GM18505 (cell line): ENCODE measurements around the gene IQCK.

Experiments used
- ATAC-seq: cut with Tn5 transposase; IDR thresholded peaks from one replicate; pipeline ENCODE4 v1.9.1; 2021; ENCODE audit not compliant: unreplicated experiment
- POLR2A ChIP-seq: IDR thresholded peaks from 4 replicates; pipeline ENCODE4 v1.6.1; 2011; ENCODE audit warnings: borderline replicate concordance; ENCODE audit not compliant: insufficient read depth, insufficient read length; ENCODE audit errors: extremely low read depth

Gene IQCK

GRCh38 chr16:19802612-19803011, 84.5 kb downstream of the IQCK start:
- no peak for ATAC-seq
- TF ChIP-seq POLR2A, result no peak

- TF ChIP-seq POLR2A, result no peak
These were observed 86.7 kb downstream of the IQCK start for GRCh38 chr16:19804538-19805323.

GRCh38 chr16:19805459-19806162, 87.5 kb downstream of the IQCK start:
- no peak for TF ChIP-seq POLR2A
- ATAC-seq, result no peak

More at GRCh38 chr16:19804538-19805323, 86.7 kb downstream of the IQCK start:
- ATAC-seq, result no peak

- ATAC-seq, result no peak
- no peak for TF ChIP-seq POLR2A
These were observed 90.1 kb downstream of the IQCK start for GRCh38 chr16:19808061-19808641.

GRCh38 chr16:19809121-19809635, 91.1 kb downstream of the IQCK start:
- TF ChIP-seq POLR2A, result no peak
- ATAC-seq, result no peak

GRCh38 chr16:19809693-19810092, 91.6 kb downstream of the IQCK start:
- no peak for ATAC-seq

GRCh38 chr16:19810817-19811731, 93.0 kb downstream of the IQCK start:
- no peak for ATAC-seq
- TF ChIP-seq POLR2A, result no peak

More at GRCh38 chr16:19809693-19810092, 91.6 kb downstream of the IQCK start:
- no peak for TF ChIP-seq POLR2A

GRCh38 chr16:19812986-19813385, 94.9 kb downstream of the IQCK start:
- no peak for ATAC-seq
- no peak for TF ChIP-seq POLR2A

- TF ChIP-seq POLR2A, result no peak
- ATAC-seq, result no peak
These were observed 97.3 kb downstream of the IQCK start for GRCh38 chr16:19815418-19815817.

GRCh38 chr16:19817122-19817521, 99.1 kb downstream of the IQCK start:
- no peak for TF ChIP-seq POLR2A
- no peak for ATAC-seq

- ATAC-seq, result no peak
- no peak for TF ChIP-seq POLR2A
These were observed 99.8 kb downstream of the IQCK start for GRCh38 chr16:19817875-19818274.

GRCh38 chr16:19822533-19822932, 104.5 kb downstream of the IQCK start:
- no peak for ATAC-seq
- TF ChIP-seq POLR2A, result no peak

GRCh38 chr16:19823322-19823721, 105.3 kb downstream of the IQCK start:
- TF ChIP-seq POLR2A, result no peak
- ATAC-seq, result no peak

- no peak for TF ChIP-seq POLR2A
- no peak for ATAC-seq
These were observed 106.1 kb downstream of the IQCK start for GRCh38 chr16:19824216-19824615.
